ENCODE results near the gene KCNJ9.

DNA sequence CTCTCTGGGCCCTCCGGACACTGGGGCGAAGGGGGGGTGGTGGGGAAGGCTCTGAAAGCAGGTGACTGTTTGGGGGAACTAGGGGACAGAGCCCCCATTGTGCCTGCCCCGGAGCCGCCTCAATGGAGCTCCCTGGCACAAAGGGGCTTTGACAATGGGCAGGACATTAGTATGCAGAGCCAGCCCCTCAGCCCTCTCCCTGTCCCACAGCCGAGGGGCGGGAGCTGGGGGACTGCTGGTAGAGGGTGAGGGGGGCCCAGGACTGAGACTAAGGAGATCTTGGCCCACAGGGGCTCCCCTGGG is 19.2 kb upstream of the KCNJ9 start:
- TF ChIP-seq, protein P1, sequence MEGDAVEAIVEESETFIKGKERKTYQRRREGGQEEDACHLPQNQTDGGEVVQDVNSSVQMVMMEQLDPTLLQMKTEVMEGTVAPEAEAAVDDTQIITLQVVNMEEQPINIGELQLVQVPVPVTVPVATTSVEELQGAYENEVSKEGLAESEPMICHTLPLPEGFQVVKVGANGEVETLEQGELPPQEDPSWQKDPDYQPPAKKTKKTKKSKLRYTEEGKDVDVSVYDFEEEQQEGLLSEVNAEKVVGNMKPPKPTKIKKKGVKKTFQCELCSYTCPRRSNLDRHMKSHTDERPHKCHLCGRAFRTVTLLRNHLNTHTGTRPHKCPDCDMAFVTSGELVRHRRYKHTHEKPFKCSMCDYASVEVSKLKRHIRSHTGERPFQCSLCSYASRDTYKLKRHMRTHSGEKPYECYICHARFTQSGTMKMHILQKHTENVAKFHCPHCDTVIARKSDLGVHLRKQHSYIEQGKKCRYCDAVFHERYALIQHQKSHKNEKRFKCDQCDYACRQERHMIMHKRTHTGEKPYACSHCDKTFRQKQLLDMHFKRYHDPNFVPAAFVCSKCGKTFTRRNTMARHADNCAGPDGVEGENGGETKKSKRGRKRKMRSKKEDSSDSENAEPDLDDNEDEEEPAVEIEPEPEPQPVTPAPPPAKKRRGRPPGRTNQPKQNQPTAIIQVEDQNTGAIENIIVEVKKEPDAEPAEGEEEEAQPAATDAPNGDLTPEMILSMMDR (IDR thresholded peaks at IDR 0.05; ENCODE audit: low read length): no peak
- TF ChIP-seq EZH2 (optimal IDR thresholded peaks at IDR 0.05; ENCODE audit: low read depth, low read length): no peak
- TF ChIP-seq EZH2phosphoT487 (IDR thresholded peaks at IDR 0.05; ENCODE audit: low read length): no peak
